K562 (cell line): Measurements from ENCODE around the gene FRMD4A. TPM values are rescaled to one million over a fixed set of nuclear protein-coding genes. Genes with fewer than 3 reads are reported as not detected.
A peak's percentile ranks its signal among the peaks of the same experiment; 100 is the strongest.

ENCODE experiments used
- ATAC-seq: fragments of 200-7000 bp; cut with Tn5 transposase; 3 replicates; pipeline ENCODE4 v1.9.1; 2020; ENCODE audit warnings: moderate library complexity
- BruUV-seq: library from RNA; stranded (reverse); fragments of 400-500 nt; replicated peaks from 2 replicates; lab custom pipeline; 2021; lab: Mats Ljungman, UMichigan
- CTCF ChIA-PET: fragments of 300-600 bp; formaldehyde crosslinking; extraction: SDS; loops from one replicate; lab custom pipeline; 2021; ENCODE audit warnings: low intra/inter-chr PET ratio; lab: Yijun Ruan, JAX
- POLR2A ChIA-PET: fragments of 300-600, 350-650 bp; sonication (Branson Sonifier 250); formaldehyde crosslinking; extraction: SDS; loops from one replicate; lab custom pipeline; 2021; ENCODE audit warnings: antibody characterized with exemption, inconsistent platforms; lab: Yijun Ruan, JAX
- DNase-seq, 4 experiments: peaks; one replicate each; pipeline versions ENCODE4 v3.0.0 to v3.0.0-alpha.2; 2011 to 2018; ENCODE audit warnings: low spot score in 3 of 4, mixed read lengths in 3 of 4; ENCODE audit errors: extremely low read depth in 1 of 4
- FAIRE-seq: peaks from 2 replicates; lab custom pipeline; 2011; peaks lifted over from hg19 to GRCh38; lab: Jason Lieb, UNC
- H2AFZ ChIP-seq: 2 replicates; pipeline ENCODE4 v1.6.0; 2011; ENCODE audit warnings: low read depth, low read length, control low read depth, inconsistent platforms
- H3K27ac ChIP-seq: fragments of 200-600 bp; 3 replicates; pipeline ENCODE4 v1.8.0; 2011; ENCODE audit warnings: low read depth, mild to moderate bottlenecking, control low read depth, inconsistent platforms, low read length, moderate library complexity, mixed read lengths; ENCODE audit errors: extremely low read depth
- H3K27me3 ChIP-seq, 2 experiments: fragments of 300-600 bp in 1 of 2; 2 replicates in 1 of 2; 3 replicates in 1 of 2; pipeline versions ENCODE4 v1.6.0 to v1.8.0; 2011; ENCODE audit warnings: inconsistent platforms in 2 of 2, low read length in 2 of 2, mild to moderate bottlenecking in 1 of 2, mixed read lengths in 1 of 2, moderate library complexity in 1 of 2; ENCODE audit not compliant: control insufficient read depth in 2 of 2, insufficient read depth in 2 of 2
- H3K36me3 ChIP-seq: fragments of 300-600 bp; 3 replicates; pipeline ENCODE4 v1.8.0; 2011; ENCODE audit warnings: mild to moderate bottlenecking, low read length, inconsistent platforms; ENCODE audit not compliant: control insufficient read depth, insufficient read depth
- H3K4me1 ChIP-seq, 2 experiments: fragments of 200-600 bp in 1 of 2; replicated peaks in 1 of 2; 2 replicates in 1 of 2; 3 replicates in 1 of 2; pipeline versions ENCODE4 v1.5.1 to v1.8.0; 2011; ENCODE audit warnings: inconsistent platforms in 2 of 2, low read length in 2 of 2, mild to moderate bottlenecking in 1 of 2, mixed read lengths in 1 of 2, moderate library complexity in 1 of 2; ENCODE audit not compliant: control insufficient read depth in 2 of 2, insufficient read depth in 2 of 2
- H3K4me2 ChIP-seq: 2 replicates; pipeline ENCODE4 v1.6.1; 2011; ENCODE audit warnings: low read length, control low read depth, inconsistent platforms, mixed read lengths; ENCODE audit not compliant: insufficient read depth
- H3K4me3 ChIP-seq: fragments of 200-600 bp; sonication (generic), shearing (Covaris generic); 2 replicates; pipeline ENCODE4 v1.5.1; 2016; ENCODE audit warnings: control low read depth, inconsistent platforms
- H3K79me2 ChIP-seq: fragments of 200-600 bp; 3 replicates; pipeline ENCODE4 v1.8.0; 2011; ENCODE audit warnings: low read length, inconsistent platforms; ENCODE audit not compliant: control insufficient read depth, insufficient read depth
- H3K9ac ChIP-seq, 2 experiments: 2 replicates each; pipeline versions ENCODE4 v1.6.0 to v1.6.1; 2011; ENCODE audit warnings: low read depth in 2 of 2, low read length in 2 of 2, control low read depth in 1 of 2, inconsistent platforms in 1 of 2, mild to moderate bottlenecking in 1 of 2, mixed read lengths in 1 of 2; ENCODE audit not compliant: insufficient read depth in 1 of 2
- H3K9me1 ChIP-seq: one replicate; pipeline ENCODE4 v1.6.0; 2011; ENCODE audit warnings: inconsistent platforms, mild to moderate bottlenecking, low read length, moderate library complexity; ENCODE audit not compliant: control insufficient read depth, insufficient read depth
- H3K9me3 ChIP-seq: replicated peaks from 2 replicates; pipeline ENCODE4 v1.5.1; 2011; ENCODE audit warnings: low read depth, low read length, inconsistent platforms; ENCODE audit not compliant: control insufficient read depth, insufficient read depth
- H4K20me1 ChIP-seq: replicated peaks from 2 replicates; pipeline ENCODE4 v1.6.1; 2011; ENCODE audit warnings: low read length, inconsistent platforms, mixed read lengths; ENCODE audit not compliant: control insufficient read depth, insufficient read depth
- CBFA2T3 ChIP-seq: fragments of 450-650 bp; IDR thresholded peaks from 2 replicates; pipeline ENCODE4 v1.6.1; 2017
- KAT8 ChIP-seq: fragments of 450-650 bp; IDR thresholded peaks from 2 replicates; pipeline ENCODE4 v1.6.1; 2016; ENCODE audit warnings: low read depth, mild to moderate bottlenecking
- KDM1A ChIP-seq, 2 experiments: fragments of 450-650 bp; IDR thresholded peaks; 2 replicates each; pipeline ENCODE4 v1.6.1; 2016; ENCODE audit warnings: mild to moderate bottlenecking in 2 of 2
- KLF6 ChIP-seq: fragments of 250-450 bp; sonication (Bioruptor Pico); IDR thresholded peaks from 2 replicates; pipeline ENCODE4 v1.4.0; 2020; ENCODE audit warnings: mild to moderate bottlenecking, moderate library complexity, borderline replicate concordance
- NR1H2 ChIP-seq: sonication (generic); formaldehyde crosslinking; IDR thresholded peaks from 2 replicates; pipeline ENCODE4 v1.4.0; 2020; ENCODE audit warnings: mild to moderate bottlenecking, missing genetic modification reagents
- RCOR1 ChIP-seq, 2 experiments: IDR thresholded peaks; 2 replicates each; pipeline ENCODE4 v1.6.1; 2012; ENCODE audit warnings: low read depth in 2 of 2, low read length in 2 of 2, borderline replicate concordance in 1 of 2, improper control_type of control experiment in 1 of 2
- YBX1 ChIP-seq: fragments of 450-650 bp; IDR thresholded peaks from 2 replicates; pipeline ENCODE4 v1.7.1; 2016; ENCODE audit warnings: mild to moderate bottlenecking
- WGBS: fragments of 100-300 bp; shearing (Covaris generic); methylation state at CpG from one replicate; pipeline ENCODE4 v1.1.6; 2016; ENCODE audit warnings: low coverage, mixed read lengths; ENCODE audit not compliant: insufficient coverage; ENCODE audit errors: missing lambda C conversion rate; 5-methylcytosine and 5-hydroxymethylcytosine counted together
- in situ Hi-C: fragments of 300-500 bp; cut with MboI; formaldehyde crosslinking; loops from 4 replicates; pipeline ENCODE4 v1.15.0; 2018; ENCODE audit warnings: inconsistent platforms, mixed read lengths
- intact Hi-C: fragments of 100-400 bp; cut with micrococcal nuclease; formaldehyde crosslinking; loops from 2 replicates; pipeline ENCODE4 v1.14.2; 2022
- polyA plus RNA-seq, 8 experiments: library from polyadenylated mRNA; depleted of rRNA in 4 of 8; stranded (reverse) in 5 of 8; unstranded in 3 of 8; fragments of >200 nt; fragmentation: Nextera tagmentation in 2 of 8; fragmentation: Illumina TruSeq in 1 of 8; extraction: Ambion mirVana in 2 of 8; extraction: Trizol in 1 of 8; gene quantifications; 2 replicates each; pipeline versions ENCODE4 v1.2.1 to v1.2.3, GENCODE V29; 2011 to 2014; ENCODE audit warnings: inconsistent platforms in 1 of 8, missing spikeins in 1 of 8
- total RNA-seq, 7 experiments: library from RNA; depleted of rRNA in 6 of 7; stranded (reverse); fragments of >200 nt in 6 of 7; fragmentation: Illumina TruSeq in 2 of 7; extraction: Trizol in 2 of 7; gene quantifications; 2 replicates each; pipeline versions ENCODE4 v1.2.1 to v1.2.3, GENCODE V29; 2011 to 2021; ENCODE audit warnings: low replicate concordance in 1 of 7

The FRMD4A gene
- total and polyA plus RNA-seq, 9 of the 15 experiments (the other 6 are each of a cell fraction or from before 2014, with no cell fraction given), result 0.80 to 5.2 (median 3.0) TPM

DNA sequence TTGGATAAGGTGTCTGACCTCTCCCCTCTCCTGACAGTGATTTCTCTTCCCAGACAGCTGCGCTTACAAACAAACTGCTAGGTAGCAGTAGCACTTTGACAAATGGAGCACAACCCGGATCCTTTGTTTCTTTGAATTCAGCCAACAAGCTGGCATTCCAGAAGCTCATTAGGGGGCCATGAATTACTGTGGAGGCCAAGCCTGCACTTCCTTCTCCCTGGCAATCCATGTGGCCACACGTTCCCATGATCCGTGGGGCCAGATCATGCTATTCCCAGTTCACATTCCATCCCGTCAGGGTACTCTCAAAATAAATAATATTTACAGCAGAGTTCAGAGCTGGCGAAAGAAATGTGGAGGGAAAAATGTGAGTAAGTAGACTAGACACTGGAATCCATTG is 571.6 kb downstream of the FRMD4A start:
- CTCF ChIA-PET, result no interaction called here
- Histone ChIP-seq H3K4me2 (no peak overlapping the region), H3K27me3 (peaks cover 8 to 17% of the 10 kb centered on the region in 2 experiments; a peak in 4 of 5 replicates), H3K36me3 (no peaks in the 10 kb centered on the region), H3K79me2 (no peaks in the 10 kb centered on the region), H3K27ac (no peak overlapping the region), H3K4me3 (no peak overlapping the region), H3K9ac (no peak overlapping the region), H2AFZ (no peak overlapping the region), H4K20me1 (no peaks in the 10 kb centered on the region), H3K4me1 (no peaks in the 10 kb centered on the region), H3K9me1 (no peaks in the 10 kb centered on the region), H3K9me3 (no peaks in the 10 kb centered on the region)
- TF ChIP-seq KLF6 (CRISPR knock-in tag) (no peak), RCOR1 (IDR thresholded peaks at IDR 0.05; ENCODE audit: borderline replicate concordance in 1 of 2, low read depth in 2 of 2, low read length in 2 of 2) (peak in 1 of 2 experiments; percentile 41; a peak in 1 of 4 replicates), KAT8 (no peak)
- no TSS peak for BruUV-seq
- DNase-seq (no peak), FAIRE-seq (no peak), ATAC-seq (no peak)
- intact Hi-C loops (no loop called here), in situ Hi-C loops (no loop called here)
- 0% methylated on average over 6 of the region's 6 CpGs for WGBS
- POLR2A ChIA-PET, result interaction anchor here (0.6 kb wide), 1 partner anchor 745 kb away, joined by 3 read pairs; no protein-coding TSS in a partner anchor

DNA sequence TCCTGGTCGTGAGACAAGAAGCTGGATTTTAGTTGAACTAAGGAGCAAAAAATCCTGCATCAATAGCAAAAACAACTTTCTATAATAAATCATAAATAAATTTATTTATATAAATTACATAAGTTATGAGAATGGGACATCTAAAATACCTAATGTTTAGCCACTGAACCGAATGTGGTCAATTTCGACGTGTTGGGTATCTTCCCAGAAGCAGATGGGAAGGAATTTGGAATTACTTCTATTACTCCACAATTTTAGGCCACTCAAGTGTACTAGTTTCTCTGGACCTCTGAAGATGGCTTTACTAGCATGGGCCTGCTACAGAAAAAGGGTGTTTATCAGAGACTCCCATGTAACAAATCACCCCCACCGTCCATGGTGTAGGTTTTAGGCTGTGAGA is 572.0 kb downstream of the FRMD4A start:
- POLR2A ChIA-PET, result no interaction called here
- no peaks in the 10 kb centered on the region for H3K36me3 ChIP-seq
- H3K27me3 ChIP-seq, result peaks cover 8 to 13% of the 10 kb centered on the region in 2 experiments; a peak in 4 of 5 replicates
- H3K27ac ChIP-seq, result no peak overlapping the region
- H3K9ac ChIP-seq, result no peak overlapping the region
- no peaks in the 10 kb centered on the region for H3K79me2 ChIP-seq
- H2AFZ ChIP-seq, result no peak overlapping the region
- FAIRE-seq (no peak), DNase-seq (no peak), ATAC-seq (no peak)
- in situ Hi-C loops (no loop called here), intact Hi-C loops (no loop called here)
- BruUV-seq, result no TSS peak
- 0% methylated on average over 5 of the region's 5 CpGs for WGBS
- TF ChIP-seq YBX1, result no peak
- no peak for TF ChIP-seq NR1H2
- peak; percentile 38 for TF ChIP-seq CBFA2T3
- peak in 1 of 2 experiments; percentile 15; a peak in 1 of 4 replicates for TF ChIP-seq KDM1A (IDR thresholded peaks at IDR 0.05)
- no peaks in the 10 kb centered on the region for H4K20me1 ChIP-seq
- no peaks in the 10 kb centered on the region for H3K9me1 ChIP-seq
- CTCF ChIA-PET, result no interaction called here
- H3K4me2 ChIP-seq, result no peak overlapping the region
- no peak overlapping the region for H3K4me3 ChIP-seq
- no peaks in the 10 kb centered on the region for H3K9me3 ChIP-seq
- no peaks in the 10 kb centered on the region for H3K4me1 ChIP-seq
